AG09309 (cell line): Measurements from ENCODE around the gene ABL1.
"Not testable (repeated sequence)": the region's sequence is repeated elsewhere in the genome, so short reads cannot be mapped to it uniquely, and the experiment has no call there.

Experiments used
- DNase-seq: peaks from one replicate; pipeline ENCODE4 v3.0.0-alpha.2; 2010; ENCODE audit warnings: low read depth
- H3K4me3 ChIP-seq: 2 replicates; pipeline ENCODE4 v1.5.1; 2011; ENCODE audit warnings: mild to moderate bottlenecking, low read depth, low read length, moderate library complexity; ENCODE audit not compliant: control insufficient read depth
- TF ChIP-seq, protein P1 (sequence below): IDR thresholded peaks from 2 replicates; pipeline ENCODE4 v1.5.1; 2011; ENCODE audit warnings: mild to moderate bottlenecking, low read depth, low read length, inconsistent platforms; ENCODE audit not compliant: insufficient read depth, control insufficient read depth; ENCODE audit errors: missing control alignments

Gene ABL1

DNA sequence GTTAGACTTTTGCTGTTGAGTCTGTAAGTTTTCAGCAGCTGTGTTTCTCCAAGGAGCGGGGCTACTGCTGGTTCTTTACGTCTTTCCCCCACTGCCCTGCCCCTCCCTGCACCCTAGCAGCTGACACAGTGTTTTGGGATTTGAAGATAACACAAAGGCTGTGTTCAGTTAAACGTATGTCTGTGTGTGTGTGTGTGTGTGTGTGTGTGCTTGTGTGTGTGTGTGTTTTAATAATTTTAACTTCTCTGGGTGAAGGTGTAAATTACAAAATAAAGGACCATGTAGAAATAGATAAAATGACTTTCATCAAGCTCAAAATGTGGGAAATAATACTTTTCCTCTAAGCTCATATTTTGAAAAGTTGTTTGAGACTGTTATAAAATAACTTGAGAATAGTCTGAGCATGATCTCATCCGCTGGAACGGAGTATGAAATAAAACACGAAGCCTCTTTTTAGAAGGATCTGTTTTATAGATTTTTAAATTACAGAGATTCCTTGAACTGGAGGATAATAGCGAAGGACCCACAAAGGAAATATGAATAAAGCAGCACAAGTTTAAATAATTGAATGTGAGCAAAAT lies 10.9 kb downstream of the ABL1 start:
- TF ChIP-seq, protein P1, sequence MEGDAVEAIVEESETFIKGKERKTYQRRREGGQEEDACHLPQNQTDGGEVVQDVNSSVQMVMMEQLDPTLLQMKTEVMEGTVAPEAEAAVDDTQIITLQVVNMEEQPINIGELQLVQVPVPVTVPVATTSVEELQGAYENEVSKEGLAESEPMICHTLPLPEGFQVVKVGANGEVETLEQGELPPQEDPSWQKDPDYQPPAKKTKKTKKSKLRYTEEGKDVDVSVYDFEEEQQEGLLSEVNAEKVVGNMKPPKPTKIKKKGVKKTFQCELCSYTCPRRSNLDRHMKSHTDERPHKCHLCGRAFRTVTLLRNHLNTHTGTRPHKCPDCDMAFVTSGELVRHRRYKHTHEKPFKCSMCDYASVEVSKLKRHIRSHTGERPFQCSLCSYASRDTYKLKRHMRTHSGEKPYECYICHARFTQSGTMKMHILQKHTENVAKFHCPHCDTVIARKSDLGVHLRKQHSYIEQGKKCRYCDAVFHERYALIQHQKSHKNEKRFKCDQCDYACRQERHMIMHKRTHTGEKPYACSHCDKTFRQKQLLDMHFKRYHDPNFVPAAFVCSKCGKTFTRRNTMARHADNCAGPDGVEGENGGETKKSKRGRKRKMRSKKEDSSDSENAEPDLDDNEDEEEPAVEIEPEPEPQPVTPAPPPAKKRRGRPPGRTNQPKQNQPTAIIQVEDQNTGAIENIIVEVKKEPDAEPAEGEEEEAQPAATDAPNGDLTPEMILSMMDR, result no peak
- peak overlapping the region; percentile 11; the same call in 1 of the 2 replicates for H3K4me3 ChIP-seq
- no peak for DNase-seq

DNA sequence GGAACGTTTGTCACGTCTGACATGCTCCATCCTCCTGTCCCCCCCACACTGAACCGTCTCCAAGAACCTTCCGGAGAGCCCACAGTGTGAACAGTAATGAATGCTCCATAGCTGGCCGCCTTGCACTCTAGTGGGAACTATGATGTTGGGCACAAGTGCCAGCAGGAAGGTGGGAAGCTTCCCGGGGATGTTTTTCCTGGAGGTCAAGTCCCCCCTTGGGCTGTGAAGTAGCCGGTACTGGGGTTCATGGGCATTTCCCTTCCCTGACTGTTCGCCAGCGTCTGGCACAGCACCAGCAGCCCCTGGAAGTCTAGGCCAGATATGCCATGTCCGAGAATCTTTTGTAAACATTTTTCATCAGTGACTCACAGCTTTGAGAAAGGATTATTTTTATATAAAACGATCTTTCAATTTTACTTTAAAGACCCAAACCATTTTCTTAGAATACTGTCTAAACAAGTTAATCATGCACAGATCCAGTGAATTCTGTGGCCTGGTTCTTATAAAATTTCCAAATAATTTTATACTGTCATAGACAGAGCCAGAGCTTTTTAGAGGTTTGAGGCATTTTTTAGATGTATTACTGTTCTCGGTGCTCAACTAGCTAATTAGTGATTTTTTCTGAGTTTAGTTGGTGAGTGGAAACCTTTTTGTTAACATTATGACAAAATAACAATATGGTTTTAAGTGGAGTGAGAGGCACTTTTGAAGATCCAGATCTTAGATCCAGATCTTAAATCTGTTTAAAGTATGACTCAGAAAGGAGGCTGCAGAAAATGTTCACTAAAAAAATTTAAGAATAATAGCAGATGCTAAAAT lies 11.6 kb downstream of the ABL1 start:
- TF ChIP-seq, protein P1, result no peak
- H3K4me3 ChIP-seq, result peak overlapping the region; percentile 8
- DNase-seq, result no peak

DNA sequence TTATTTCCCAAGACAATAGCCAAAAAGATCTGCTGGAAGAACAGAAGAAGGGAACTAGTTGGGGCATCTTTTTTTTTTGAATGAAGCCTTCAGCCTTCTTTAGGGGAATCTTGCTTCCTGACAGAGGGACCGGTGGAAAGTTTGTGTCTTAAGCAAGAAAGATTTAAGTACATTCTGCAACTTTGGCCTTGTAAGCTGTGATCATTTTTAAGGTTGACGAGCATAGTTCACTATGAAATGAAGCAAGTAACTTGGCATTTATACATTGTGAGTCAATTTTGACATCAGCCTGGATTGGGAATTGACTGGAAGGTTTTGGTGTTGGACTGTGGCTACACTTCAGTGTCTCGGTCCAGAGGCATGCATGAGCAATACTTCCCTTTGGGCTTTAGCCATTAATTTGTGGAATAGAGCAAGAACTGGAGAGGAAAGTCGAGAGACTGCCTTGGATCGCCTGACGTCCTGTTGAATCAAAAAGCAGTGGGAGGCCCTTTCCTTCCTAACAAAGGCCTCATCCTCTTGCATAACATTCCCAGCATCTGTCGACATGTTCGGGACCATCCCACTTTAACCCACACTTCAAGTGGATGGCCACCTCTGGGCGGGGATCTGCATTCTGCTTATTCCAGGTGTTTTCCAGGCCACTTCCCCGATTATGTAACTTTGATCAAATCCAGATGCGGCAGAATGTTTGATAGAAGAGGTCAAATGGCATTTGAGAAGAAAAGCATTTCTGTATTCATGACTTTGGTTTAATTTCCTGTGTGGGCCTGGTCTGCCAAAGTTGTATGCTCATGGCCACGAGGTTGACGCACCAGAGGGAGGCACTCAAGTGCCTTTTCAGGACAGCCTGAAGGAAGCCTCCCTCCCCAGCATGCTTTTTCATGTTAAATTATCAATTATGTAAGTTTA lies 12.5 kb downstream of the ABL1 start:
- H3K4me3 ChIP-seq, result no peak overlapping the region
- TF ChIP-seq, protein P1, result peak; percentile 43
- peak; percentile 100 for DNase-seq

DNA sequence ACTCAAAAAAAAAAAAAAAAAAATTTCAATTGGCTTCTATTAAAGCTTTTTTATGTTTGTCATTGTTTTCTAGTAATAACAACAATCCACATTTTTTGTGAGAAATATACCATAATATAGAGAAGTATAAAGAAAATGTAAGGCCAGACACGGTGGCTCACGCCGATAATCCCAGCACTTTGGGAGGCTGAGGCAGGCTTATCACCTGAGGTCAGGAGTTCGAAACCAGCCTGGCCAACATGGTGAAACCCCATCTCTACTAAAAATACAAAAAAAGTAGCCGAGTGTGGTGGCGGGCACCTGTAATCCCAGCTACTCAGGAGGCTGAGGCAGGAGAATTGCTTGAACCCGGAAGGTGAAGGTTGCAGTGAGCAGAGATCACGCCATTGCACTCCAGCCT lies 13.5 kb downstream of the ABL1 start:
- DNase-seq, H3K4me3 ChIP-seq: not testable (repeated sequence)

DNA sequence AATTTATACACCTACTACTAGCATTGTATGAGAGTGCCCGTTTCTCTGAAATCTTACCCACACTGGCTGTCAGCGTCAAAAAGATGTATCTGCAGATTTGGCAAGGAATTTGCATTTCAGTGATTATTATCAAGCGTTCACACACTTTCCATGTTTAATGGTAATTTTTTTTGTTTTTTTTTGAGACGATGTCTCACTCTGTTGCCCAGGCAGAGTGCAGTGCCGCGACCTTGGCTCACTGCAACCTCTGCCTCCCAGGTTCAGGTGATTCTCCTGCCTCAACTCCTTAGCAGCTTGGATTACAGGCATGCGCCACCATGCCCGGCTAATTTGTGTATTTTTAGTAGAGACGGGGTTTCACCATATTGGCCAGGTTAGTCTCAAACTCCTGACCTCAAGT lies 14.3 kb downstream of the ABL1 start:
- no peak overlapping the region for H3K4me3 ChIP-seq

DNA sequence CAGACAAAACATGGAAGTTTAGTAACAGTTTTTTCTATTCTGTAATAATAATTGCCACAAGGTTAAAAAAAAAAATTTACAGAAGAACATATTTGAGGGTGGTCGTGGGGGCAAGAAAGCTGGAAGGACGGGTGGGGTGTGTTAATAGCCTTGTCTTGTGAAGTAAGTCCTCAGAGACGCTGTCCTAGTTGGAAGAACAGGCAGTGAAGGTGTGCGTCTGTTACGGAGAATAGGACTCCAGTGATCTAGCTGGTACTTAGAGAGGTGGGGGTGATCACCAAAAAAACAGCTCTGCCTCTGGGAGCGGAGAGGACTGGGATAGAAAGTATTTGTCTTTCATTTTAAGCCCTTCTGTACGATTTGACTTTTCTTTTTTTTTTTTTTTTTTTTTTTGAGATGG lies 17.7 kb downstream of the ABL1 start:
- DNase-seq, result no peak
- no peak overlapping the region for H3K4me3 ChIP-seq
- TF ChIP-seq, protein P1, result no peak

More for the DNA sequence above, 14.3 kb downstream of the ABL1 start:
- TF ChIP-seq, protein P1, result no peak
- DNase-seq, result no peak
